Left lung (tissue), 10 donors: ENCODE measurements around the gene DHX58. TPM values are rescaled to one million over a fixed set of nuclear protein-coding genes. Genes with fewer than 3 reads are reported as not detected.

Experiments used
- ATAC-seq: fragments of 200-7000 bp; cut with Tn5 transposase; one replicate; pipeline ENCODE4 v1.9.1; 2020; ENCODE audit warnings: moderate library complexity
- DNase-seq, 4 donors: peaks; one replicate each; pipeline ENCODE4 v3.0.0-alpha.2; 2013 to 2020
- H3K27ac ChIP-seq, 2 donors: fragments of 200-600 bp; sonication (generic) in 1 of 2; one replicate each; pipeline versions ENCODE4 v1.5.0 to v1.8.0; 2020 to 2021
- H3K27me3 ChIP-seq, 2 donors: fragments of 200-600 bp; sonication (generic) in 1 of 2; one replicate each; pipeline versions ENCODE4 v1.5.0 to v1.8.0; 2020 to 2021
- H3K36me3 ChIP-seq, 2 donors: fragments of 200-600 bp; sonication (generic) in 1 of 2; one replicate each; pipeline versions ENCODE4 v1.5.0 to v1.8.0; 2020 to 2021
- H3K4me1 ChIP-seq, 2 donors: fragments of 200-600 bp; one replicate each; pipeline ENCODE4 v1.8.0; 2021
- H3K4me3 ChIP-seq, 2 donors: fragments of 200-600 bp; sonication (generic) in 1 of 2; one replicate each; pipeline versions ENCODE4 v1.5.0 to v1.8.0; 2020 to 2021; ENCODE audit warnings: mild to moderate bottlenecking in 1 of 2
- H3K9me3 ChIP-seq, 2 donors: fragments of 200-600 bp; sonication (generic) in 1 of 2; one replicate each; pipeline versions ENCODE4 v1.5.0 to v1.8.0; 2020 to 2021
- intact Hi-C, 2 donors: fragments of 100-400 bp; cut with DNase I; formaldehyde crosslinking; loops; one replicate each; pipeline versions ENCODE4 v1.11.2 to v1.14.2; 2022
- polyA plus RNA-seq, 6 donors: library from polyadenylated mRNA; unstranded; fragments of 120-200 nt; gene quantifications; one replicate each; pipeline ENCODE4 v1.2.1, GENCODE V29; 2013; ENCODE audit not compliant: insufficient read length in 6 of 6
- total RNA-seq, 2 donors: library from RNA; stranded (reverse); fragmentation: NEBNext Ultra II Directional; extraction: Animal tissue kit (Norgen Biotek cat#: 25700); gene quantifications; one replicate each; pipeline ENCODE4 v1.2.1, GENCODE V29; 2021
- TF ChIP-seq, protein P1 (sequence below), 2 donors: fragments of 200-600 bp; sonication (generic) in 1 of 2; IDR thresholded peaks; one replicate each; pipeline versions ENCODE4 v1.5.0 to v1.8.0; 2021; ENCODE audit warnings: antibody characterized with exemption in 2 of 2
- donor health status: DM: no; HTN: yes; CAD: no.
- donor health status: DM: no; HTN: no; CAD: no.

Gene DHX58
- total and polyA plus RNA-seq, 8 donors, result 15.4 to 22.4 (median 19.9) TPM

DNA sequence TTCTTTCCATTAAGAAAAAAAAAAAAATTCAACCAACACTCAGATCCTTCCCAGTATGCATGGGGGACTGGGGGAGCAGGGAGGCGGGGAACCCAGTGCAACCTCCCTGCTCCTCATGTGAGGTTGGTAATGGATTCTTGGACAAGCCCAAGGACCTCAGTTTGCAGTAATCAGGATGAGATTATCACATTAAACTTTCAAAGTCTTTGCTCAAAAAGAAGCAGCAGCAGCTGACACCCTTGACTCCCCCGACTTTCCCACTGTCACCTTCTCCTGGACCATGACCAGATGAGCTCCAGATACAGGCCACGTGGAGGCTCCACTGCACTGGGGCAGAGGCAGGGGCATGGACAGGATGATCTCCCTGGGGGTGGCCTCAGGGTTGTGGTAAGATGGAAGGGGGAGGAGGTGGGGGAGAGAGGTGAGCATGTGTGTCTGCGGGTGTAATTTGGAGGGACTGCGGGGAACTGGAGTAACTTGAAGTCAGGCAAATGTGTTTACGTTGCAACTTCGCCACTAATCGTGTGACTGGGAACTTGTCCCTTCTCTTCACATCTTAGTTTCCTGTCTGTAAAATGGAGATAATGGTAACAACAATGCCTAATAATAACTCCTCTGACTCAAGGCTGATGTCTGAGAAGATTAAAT is 34.0 kb downstream of the DHX58 start:
- TF ChIP-seq, protein P1, sequence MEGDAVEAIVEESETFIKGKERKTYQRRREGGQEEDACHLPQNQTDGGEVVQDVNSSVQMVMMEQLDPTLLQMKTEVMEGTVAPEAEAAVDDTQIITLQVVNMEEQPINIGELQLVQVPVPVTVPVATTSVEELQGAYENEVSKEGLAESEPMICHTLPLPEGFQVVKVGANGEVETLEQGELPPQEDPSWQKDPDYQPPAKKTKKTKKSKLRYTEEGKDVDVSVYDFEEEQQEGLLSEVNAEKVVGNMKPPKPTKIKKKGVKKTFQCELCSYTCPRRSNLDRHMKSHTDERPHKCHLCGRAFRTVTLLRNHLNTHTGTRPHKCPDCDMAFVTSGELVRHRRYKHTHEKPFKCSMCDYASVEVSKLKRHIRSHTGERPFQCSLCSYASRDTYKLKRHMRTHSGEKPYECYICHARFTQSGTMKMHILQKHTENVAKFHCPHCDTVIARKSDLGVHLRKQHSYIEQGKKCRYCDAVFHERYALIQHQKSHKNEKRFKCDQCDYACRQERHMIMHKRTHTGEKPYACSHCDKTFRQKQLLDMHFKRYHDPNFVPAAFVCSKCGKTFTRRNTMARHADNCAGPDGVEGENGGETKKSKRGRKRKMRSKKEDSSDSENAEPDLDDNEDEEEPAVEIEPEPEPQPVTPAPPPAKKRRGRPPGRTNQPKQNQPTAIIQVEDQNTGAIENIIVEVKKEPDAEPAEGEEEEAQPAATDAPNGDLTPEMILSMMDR (IDR thresholded peaks at IDR 0.05), result no peak
- H3K27me3 ChIP-seq, result peaks cover 0 to 4% of the 10 kb centered on the region in 2 donors
- H3K4me3 ChIP-seq, result no peak overlapping the region
- intact Hi-C loops, result no loop called here
- no peaks in the 10 kb centered on the region for H3K36me3 ChIP-seq
- no peak overlapping the region for H3K27ac ChIP-seq
- H3K4me1 ChIP-seq, result no peaks in the 10 kb centered on the region
- H3K9me3 ChIP-seq, result no peaks in the 10 kb centered on the region
- ATAC-seq (no peak), DNase-seq (no peak)

DNA sequence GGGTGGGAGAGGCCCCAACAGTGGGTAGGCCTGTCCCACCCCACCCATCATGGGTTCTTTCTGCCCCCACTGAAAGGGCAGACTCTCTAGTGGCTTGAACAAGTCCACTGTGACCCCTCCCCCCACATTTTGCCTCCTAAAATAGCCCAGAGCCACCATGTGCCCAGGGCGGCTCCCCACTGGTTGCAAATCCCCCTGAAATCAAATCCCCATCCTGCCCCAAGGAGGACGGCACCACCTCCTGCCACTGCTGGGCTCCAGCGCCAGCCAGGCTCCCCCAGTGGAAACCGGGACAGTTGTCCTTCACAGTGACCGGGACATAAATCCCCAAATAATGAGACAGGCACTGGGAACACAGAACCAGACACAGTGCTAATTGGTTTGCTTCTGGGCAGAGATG is 34.8 kb downstream of the DHX58 start:
- intact Hi-C loops, result no loop called here
- H3K4me1 ChIP-seq, result peaks cover 0 to 3% of the 10 kb centered on the region in 2 donors
- no peak overlapping the region for H3K4me3 ChIP-seq
- DNase-seq, result no peak
- no peaks in the 10 kb centered on the region for H3K9me3 ChIP-seq
- no peak overlapping the region for H3K27ac ChIP-seq
- no peak for ATAC-seq
- TF ChIP-seq, protein P1 (IDR thresholded peaks at IDR 0.05), result no peak
- no peaks in the 10 kb centered on the region for H3K36me3 ChIP-seq
- H3K27me3 ChIP-seq, result peaks cover 4 to 12% of the 10 kb centered on the region in 2 donors

DNA sequence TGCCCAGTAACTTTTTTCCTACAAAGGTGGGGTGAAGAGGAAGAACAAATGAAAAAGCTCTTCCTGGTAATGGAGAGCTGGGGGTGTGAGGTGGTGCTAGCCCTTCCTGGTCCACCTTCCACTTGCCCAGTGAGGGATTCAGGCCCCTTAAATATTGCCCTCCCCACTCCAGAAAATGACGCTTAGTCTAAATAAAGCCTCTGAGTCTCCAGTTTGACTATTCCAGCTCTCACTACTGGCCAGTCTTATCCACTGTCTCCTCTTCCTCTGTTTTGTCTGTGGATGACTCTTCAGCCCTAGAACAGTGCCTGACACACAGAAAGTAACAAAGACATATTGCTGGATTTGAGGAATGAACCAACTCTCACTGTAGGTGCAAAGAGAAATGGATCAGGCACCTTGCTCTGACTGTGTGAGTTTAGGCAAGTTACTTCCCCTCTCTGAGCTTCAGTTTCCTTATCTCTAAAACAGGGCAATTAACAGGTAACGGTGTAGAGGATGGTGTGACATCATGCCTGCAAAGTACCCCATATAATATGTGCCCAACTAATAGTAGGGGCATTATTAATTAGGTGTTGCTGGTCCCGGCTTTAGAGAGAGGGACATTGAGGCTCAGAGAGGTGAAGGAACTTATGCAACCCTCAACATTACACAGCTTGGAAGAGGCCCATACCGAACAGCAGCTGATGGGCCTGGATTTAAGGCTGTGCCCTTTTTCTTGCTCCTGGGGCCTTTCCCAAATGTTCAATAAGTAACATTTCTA is 35.5 kb downstream of the DHX58 start:
- intact Hi-C loops, result no loop called here
- no peaks in the 10 kb centered on the region for H3K9me3 ChIP-seq
- peaks cover 11 to 20% of the 10 kb centered on the region in 2 donors for H3K27me3 ChIP-seq
- no peak overlapping the region for H3K4me3 ChIP-seq
- TF ChIP-seq, protein P1 (IDR thresholded peaks at IDR 0.05), result no peak
- ATAC-seq, result no peak
- no peak for DNase-seq
- no peaks in the 10 kb centered on the region for H3K36me3 ChIP-seq
- H3K27ac ChIP-seq, result no peak overlapping the region
- peaks cover 0 to 11% of the 10 kb centered on the region in 2 donors for H3K4me1 ChIP-seq

DNA sequence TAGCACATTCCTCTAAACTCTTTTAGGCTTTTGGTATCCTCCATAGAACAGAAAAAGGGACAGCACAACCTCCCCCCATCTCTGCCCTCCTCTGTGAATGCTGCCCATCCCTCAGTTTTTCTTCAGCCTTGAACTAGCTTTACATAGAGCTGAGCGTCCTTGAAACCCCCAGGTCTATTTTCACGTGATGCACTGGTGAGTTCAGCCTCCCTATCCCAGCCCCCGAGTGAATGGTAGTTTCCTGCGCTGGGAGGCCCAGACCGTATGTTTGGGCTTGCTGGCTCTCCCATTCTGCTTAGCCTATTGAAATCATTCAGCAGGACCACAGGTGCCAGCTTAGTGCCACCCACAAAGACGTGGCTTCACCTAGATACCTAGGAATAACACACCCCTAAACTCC is 36.7 kb downstream of the DHX58 start:
- intact Hi-C loops, result no loop called here
- no peak overlapping the region for H3K27ac ChIP-seq
- H3K9me3 ChIP-seq, result no peaks in the 10 kb centered on the region
- peaks cover 0 to 14% of the 10 kb centered on the region in 2 donors for H3K4me1 ChIP-seq
- peaks cover 12 to 32% of the 10 kb centered on the region in 2 donors for H3K27me3 ChIP-seq
- ATAC-seq, result no peak
- H3K4me3 ChIP-seq, result no peak overlapping the region
- DNase-seq, result no peak
- H3K36me3 ChIP-seq, result no peaks in the 10 kb centered on the region
- TF ChIP-seq, protein P1 (IDR thresholded peaks at IDR 0.05), result no peak
